Left ventricle myocardium inferior (tissue), 1 donor: ENCODE results near the gene LAD1. TPM values are rescaled to one million over a fixed set of nuclear protein-coding genes. Genes with fewer than 3 reads are reported as not detected.

ENCODE experiments used
- DNase-seq: peaks from one replicate; pipeline ENCODE4 v3.0.0-alpha.2; 2020
- H3K27ac ChIP-seq: fragments of 200-600 bp; replicated peaks from 2 replicates; pipeline ENCODE4 v1.8.0; 2021
- H3K27me3 ChIP-seq: fragments of 200-600 bp; 2 replicates; pipeline ENCODE4 v1.8.0; 2021; ENCODE audit warnings: low read depth
- H3K36me3 ChIP-seq: fragments of 200-600 bp; 2 replicates; pipeline ENCODE4 v1.8.0; 2021
- H3K4me1 ChIP-seq: fragments of 200-600 bp; 2 replicates; pipeline ENCODE4 v1.8.0; 2021
- H3K4me3 ChIP-seq: fragments of 200-600 bp; 2 replicates; pipeline ENCODE4 v1.8.0; 2021; ENCODE audit warnings: mild to moderate bottlenecking, moderate library complexity
- H3K9me3 ChIP-seq: fragments of 200-600 bp; replicated peaks from 2 replicates; pipeline ENCODE4 v1.8.0; 2021
- CTCF ChIP-seq: fragments of 200-600 bp; IDR thresholded peaks from 2 replicates; pipeline ENCODE4 v1.8.0; 2021; ENCODE audit warnings: antibody characterized with exemption, mild to moderate bottlenecking, borderline replicate concordance
- intact Hi-C: fragments of 100-400 bp; cut with micrococcal nuclease; formaldehyde crosslinking; loops from one replicate; pipeline ENCODE4 v1.11.0; 2022
- total RNA-seq: library from RNA; stranded (reverse); fragmentation: NEBNext Ultra II Directional; extraction: Animal tissue kit (Norgen Biotek cat#: 25700); gene quantifications from one replicate; pipeline ENCODE4 v1.2.1, GENCODE V29; 2021
- donor health status: DM: no; HTN: yes; CAD: no; lungs with severe emphysema.

The LAD1 gene
- total RNA-seq, 1 donor from 2014 or later, result 2.0 TPM

GRCh38 chr1:201408834-201409200, 9.7 kb upstream of the LAD1 start:
- no peaks in the 10 kb centered on the region for H3K9me3 ChIP-seq
- H3K4me3 ChIP-seq, result no peak overlapping the region
- no peaks in the 10 kb centered on the region for H3K27me3 ChIP-seq
- no peak for DNase-seq
- intact Hi-C loops, result no loop called here
- H3K27ac ChIP-seq, result no peak overlapping the region
- no peak for TF ChIP-seq CTCF
- peaks cover 29% of the 10 kb centered on the region for H3K4me1 ChIP-seq
- H3K36me3 ChIP-seq, result no peaks in the 10 kb centered on the region

GRCh38 chr1:201408176-201408833, 9.2 kb upstream of the LAD1 start:
- peaks cover 29% of the 10 kb centered on the region for H3K4me1 ChIP-seq
- no peak overlapping the region for H3K27ac ChIP-seq
- intact Hi-C loops, result no loop called here
- peak; percentile 85 for DNase-seq
- no peak overlapping the region for H3K4me3 ChIP-seq
- H3K9me3 ChIP-seq, result no peaks in the 10 kb centered on the region
- H3K27me3 ChIP-seq, result no peaks in the 10 kb centered on the region
- TF ChIP-seq CTCF, result peak; percentile 95
- no peaks in the 10 kb centered on the region for H3K36me3 ChIP-seq

GRCh38 chr1:201406831-201407406, 7.8 kb upstream of the LAD1 start:
- Histone ChIP-seq H3K4me1 (peaks cover 29% of the 10 kb centered on the region), H3K4me3 (no peak overlapping the region), H3K27me3 (peaks cover 2% of the 10 kb centered on the region), H3K9me3 (no peaks in the 10 kb centered on the region), H3K27ac (no peak overlapping the region), H3K36me3 (no peaks in the 10 kb centered on the region)
- no peak for TF ChIP-seq CTCF
- DNase-seq, result no peak
- intact Hi-C loops, result no loop called here

- H3K9me3 ChIP-seq, result no peaks in the 10 kb centered on the region
- no peak for TF ChIP-seq CTCF
- H3K4me3 ChIP-seq, result no peak overlapping the region
- intact Hi-C loops, result no loop called here
- H3K27ac ChIP-seq, result no peak overlapping the region
- no peak for DNase-seq
- H3K4me1 ChIP-seq, result peaks cover 39% of the 10 kb centered on the region
- no peaks in the 10 kb centered on the region for H3K36me3 ChIP-seq
- H3K27me3 ChIP-seq, result peaks cover 8% of the 10 kb centered on the region
Observed at GRCh38 chr1:201405484-201405831, 6.3 kb upstream of the LAD1 start.

- DNase-seq, result no peak
- Histone ChIP-seq H3K27ac (no peak overlapping the region), H3K4me3 (no peak overlapping the region), H3K9me3 (no peaks in the 10 kb centered on the region), H3K36me3 (no peaks in the 10 kb centered on the region), H3K27me3 (peaks cover 14% of the 10 kb centered on the region), H3K4me1 (peaks cover 45% of the 10 kb centered on the region)
- no peak for TF ChIP-seq CTCF
- intact Hi-C loops, result no loop called here
Observed at GRCh38 chr1:201404722-201405483, 5.8 kb upstream of the LAD1 start.
